Measurements from ENCODE around the gene MYO1D. TPM values are rescaled to one million over a fixed set of nuclear protein-coding genes. Genes with fewer than 3 reads are reported as not detected.

The MYO1D gene
- total RNA-seq, 1 experiment from 2014 or later = 29.9 TPM

GRCh38 chr17:32483451-32484019 is 393.4 kb downstream of the MYO1D start (continued):
- TF ChIP-seq ZNF532 (CRISPR knock-in tag; IDR thresholded peaks at IDR 0.05; ENCODE audit: borderline replicate concordance) (no peak), ESRRA (CRISPR knock-in tag; IDR thresholded peaks at IDR 0.05; ENCODE audit: borderline replicate concordance) (no peak)

- no peak for DNase-seq (ENCODE audit: low spot score)
- ChIA-PET CTCF (interaction anchor here (0.8 to 2.7 kb wide), 8 partner anchors 21 to 454 kb away, joined by 3 to 20 read pairs (median 6); partner anchors contain the start of genes MYO1D and PSMD11), POLR2A (no interaction called here)
- H3K4me1 Mint-ChIP-seq = peaks cover 37% of the 10 kb centered on the region
- H3K9me3 Mint-ChIP-seq = no peaks in the 10 kb centered on the region
- H3K27ac Mint-ChIP-seq = no peak overlapping the region
- ATAC-seq = no peak
- peaks cover 40% of the 10 kb centered on the region for H3K36me3 Mint-ChIP-seq
- no peaks in the 10 kb centered on the region for H3K27me3 Mint-ChIP-seq (ENCODE audit: low read depth)
- H3K4me3 Mint-ChIP-seq = no peak overlapping the region
- TF ChIP-seq NR2C2 (CRISPR knock-in tag; IDR thresholded peaks at IDR 0.05) = no peak
- no peak for TF ChIP-seq MAX (CRISPR knock-in tag; IDR thresholded peaks at IDR 0.05)
- no peak for TF ChIP-seq ATF2 (CRISPR knock-in tag; IDR thresholded peaks at IDR 0.05; ENCODE audit: borderline replicate concordance, low read depth)
- TF ChIP-seq ESRRA (CRISPR knock-in tag; IDR thresholded peaks at IDR 0.05; ENCODE audit: borderline replicate concordance) = no peak
- no peak for TF ChIP-seq CTCF (IDR thresholded peaks at IDR 0.05)
- no peak for TF ChIP-seq JUN (CRISPR knock-in tag; IDR thresholded peaks at IDR 0.05)
- TF ChIP-seq NFE2L1 (CRISPR knock-in tag; IDR thresholded peaks at IDR 0.05) = no peak
- TF ChIP-seq STAT6 (CRISPR knock-in tag; conservative IDR thresholded peaks at IDR 0.05; ENCODE audit: low read depth) = no peak
- no peak for TF ChIP-seq CREM (CRISPR knock-in tag; IDR thresholded peaks at IDR 0.05)
Observed at GRCh38 chr17:32482568-32483320, 394.2 kb downstream of the MYO1D start.

- ATAC-seq = no peak
- peak overlapping the region; percentile 82 for H3K27ac Mint-ChIP-seq
- POLR2A ChIA-PET = no interaction called here
- DNase-seq (ENCODE audit: low spot score) = no peak
- no peaks in the 10 kb centered on the region for H3K9me3 Mint-ChIP-seq
- peaks cover 37% of the 10 kb centered on the region for H3K4me1 Mint-ChIP-seq
- H3K36me3 Mint-ChIP-seq = peaks cover 52% of the 10 kb centered on the region
- CTCF ChIA-PET = interaction anchor here (0.6 kb wide), 2 partner anchors 122 to 138 kb away, joined by 3 read pairs; no protein-coding TSS in a partner anchor
- no peaks in the 10 kb centered on the region for H3K27me3 Mint-ChIP-seq (ENCODE audit: low read depth)
- no peak overlapping the region for H3K4me3 Mint-ChIP-seq
- TF ChIP-seq ATF1 (CRISPR knock-in tag; IDR thresholded peaks at IDR 0.05) = no peak
- no peak for TF ChIP-seq NR1H2 (CRISPR knock-in tag; IDR thresholded peaks at IDR 0.05)
- TF ChIP-seq ZSCAN18 (CRISPR knock-in tag; IDR thresholded peaks at IDR 0.05) = no peak
- TF ChIP-seq GRHL2 (CRISPR knock-in tag; IDR thresholded peaks at IDR 0.05; ENCODE audit: insufficient replicate concordance, severe bottlenecking) = no peak
- TF ChIP-seq GABPB1 (CRISPR knock-in tag; IDR thresholded peaks at IDR 0.05) = no peak
- no peak for TF ChIP-seq ZNF425 (CRISPR knock-in tag; conservative IDR thresholded peaks at IDR 0.05)
Observed at GRCh38 chr17:32481193-32481592, 395.7 kb downstream of the MYO1D start.
